IPS-NIHi7 (cell line): Measurements from ENCODE around the gene SAMD8.

Experiments used
- DNase-seq: peaks from one replicate; pipeline ENCODE4 v3.0.0; 2012; ENCODE audit warnings: mixed read lengths; ENCODE audit errors: extremely low spot score

The SAMD8 gene

DNA sequence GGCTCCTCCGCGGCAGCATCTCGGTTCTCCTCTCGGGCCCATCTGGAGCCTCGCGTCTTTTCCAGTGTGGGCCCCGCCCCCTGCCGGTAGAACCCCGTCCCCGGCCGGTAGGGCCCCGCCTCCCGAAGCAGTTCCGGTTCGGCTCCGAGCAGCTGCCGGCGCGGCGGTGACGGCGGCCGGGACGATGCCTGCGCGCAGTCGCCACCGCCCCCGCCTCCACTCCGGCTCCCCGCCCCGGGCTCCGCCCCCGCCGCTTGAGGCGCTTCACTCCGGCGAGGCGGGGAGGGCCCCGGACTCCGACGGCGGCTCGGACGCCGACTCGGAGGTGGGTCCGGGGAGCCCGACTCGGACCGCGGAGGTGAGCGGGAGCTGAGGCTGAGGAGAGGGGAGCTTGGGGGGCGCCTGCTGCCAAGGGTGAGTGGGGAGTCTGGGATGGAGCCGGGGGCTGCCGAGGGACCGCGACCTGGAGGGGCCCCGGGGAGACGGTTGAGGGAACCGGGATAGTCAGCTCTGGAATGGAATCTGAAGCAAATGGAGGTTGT is at the start of gene SAMD8:
Gene SAMD8, plus strand, starts transcription at position 292 of the 542 bp plus-strand sequence. CDS start 38,873 bp downstream, outside the sequence.
- DNase-seq, result peak; percentile 98

- no peak for DNase-seq
Measured at GRCh38 chr10:75061709-75062505, 49.5 kb upstream of the SAMD8 start.

DNA sequence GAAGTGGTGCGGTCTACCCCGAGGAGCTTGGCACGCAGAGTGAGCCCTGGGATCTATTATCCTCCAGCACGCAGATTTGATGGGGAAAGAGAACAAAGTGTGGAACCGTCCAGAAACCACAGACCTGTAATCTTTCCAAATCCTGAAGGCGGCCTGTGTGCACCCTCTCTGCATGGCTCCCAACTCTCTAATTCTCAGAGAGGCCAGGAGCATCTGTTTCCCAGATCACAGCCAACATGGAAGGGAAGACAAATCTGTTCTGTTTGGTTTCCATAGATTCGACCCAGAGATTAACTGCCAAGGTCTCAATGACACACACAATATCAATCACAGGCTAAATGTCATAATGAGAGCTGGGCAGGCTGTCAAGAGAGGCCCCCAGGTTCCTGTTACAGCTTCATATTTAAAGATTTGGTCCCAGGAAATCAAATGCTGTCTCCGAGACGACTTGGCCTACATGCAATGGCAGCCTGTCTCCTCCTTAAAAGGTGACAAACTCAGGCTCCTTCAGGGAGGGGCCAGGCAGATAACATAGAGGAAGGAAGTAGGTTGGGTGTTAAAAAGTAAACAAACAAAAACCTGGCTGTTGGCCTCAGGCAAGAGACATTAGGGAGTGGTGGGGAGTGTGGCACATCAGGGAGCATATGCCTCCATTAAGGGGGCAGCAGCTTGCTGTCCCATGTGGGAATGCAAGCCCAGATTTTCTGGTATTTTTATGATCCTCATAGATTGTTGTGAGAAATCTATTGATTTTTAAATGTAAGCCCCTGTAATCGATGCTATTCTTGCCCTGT is 48.8 kb upstream of the SAMD8 start:
- DNase-seq, result no peak

DNA sequence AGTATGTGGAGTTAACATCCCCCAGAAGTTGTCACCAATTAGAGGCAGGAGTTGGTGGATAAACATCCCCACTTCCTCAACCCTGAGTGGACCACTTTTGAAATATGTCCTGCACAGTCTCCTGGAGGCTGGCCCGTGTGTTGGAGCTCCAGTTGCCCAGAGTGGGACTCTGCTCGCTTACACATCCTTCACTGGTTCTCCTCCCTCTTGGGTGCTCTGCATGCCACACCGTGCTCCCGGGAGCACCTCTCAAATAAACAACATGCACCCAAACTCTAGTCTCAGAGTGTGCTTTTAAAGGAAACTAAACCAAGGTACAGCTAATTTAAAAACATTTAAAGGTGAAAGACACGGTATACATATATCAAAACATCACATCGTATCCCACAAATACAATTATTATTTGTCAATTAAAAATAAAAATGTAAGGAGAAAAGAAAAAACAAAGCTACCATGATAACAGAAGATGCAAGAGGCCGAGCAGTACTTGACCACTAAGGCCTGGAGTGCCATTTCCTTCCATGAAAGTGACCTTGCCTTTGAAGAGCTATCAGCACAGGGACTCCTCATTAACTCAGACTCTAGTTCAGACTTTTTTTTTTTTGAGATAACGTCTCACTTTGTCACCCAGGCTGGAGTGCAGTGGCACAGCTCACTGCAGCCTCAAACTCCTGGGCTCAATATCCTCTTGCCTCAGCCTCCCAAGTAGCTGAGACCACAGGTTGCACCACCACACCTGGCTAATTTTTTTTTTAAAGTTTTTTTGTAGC is 47.8 kb upstream of the SAMD8 start:
- DNase-seq, result no peak

GRCh38 chr10:75065076-75065475 is 46.4 kb upstream of the SAMD8 start:
- DNase-seq, result no peak

DNA sequence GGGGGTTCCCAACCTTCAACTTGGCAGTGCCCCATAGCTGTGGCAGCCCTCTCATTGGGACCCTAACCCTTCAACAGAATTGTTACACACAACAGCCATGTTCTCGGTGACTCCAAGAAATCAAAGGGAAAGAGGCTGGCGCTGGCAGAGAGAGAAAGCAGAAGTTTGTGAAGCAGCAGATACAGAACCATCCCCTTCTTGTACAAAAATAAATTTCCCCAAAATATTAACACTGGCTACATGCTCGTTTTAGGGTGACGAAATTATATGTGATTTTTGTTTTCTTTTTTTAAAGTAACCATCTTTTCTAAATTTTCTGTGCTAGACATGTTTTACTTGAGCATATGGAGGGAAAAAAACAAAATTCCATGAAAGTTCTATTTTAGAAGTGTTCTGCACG is 45.2 kb upstream of the SAMD8 start:
- no peak for DNase-seq

- no peak for DNase-seq
Measured at GRCh38 chr10:75067272-75067671, 44.2 kb upstream of the SAMD8 start.

- DNase-seq, result no peak
Measured at GRCh38 chr10:75068523-75068922, 42.9 kb upstream of the SAMD8 start.

- no peak for DNase-seq
Measured at GRCh38 chr10:75070476-75070875, 41.0 kb upstream of the SAMD8 start.

DNA sequence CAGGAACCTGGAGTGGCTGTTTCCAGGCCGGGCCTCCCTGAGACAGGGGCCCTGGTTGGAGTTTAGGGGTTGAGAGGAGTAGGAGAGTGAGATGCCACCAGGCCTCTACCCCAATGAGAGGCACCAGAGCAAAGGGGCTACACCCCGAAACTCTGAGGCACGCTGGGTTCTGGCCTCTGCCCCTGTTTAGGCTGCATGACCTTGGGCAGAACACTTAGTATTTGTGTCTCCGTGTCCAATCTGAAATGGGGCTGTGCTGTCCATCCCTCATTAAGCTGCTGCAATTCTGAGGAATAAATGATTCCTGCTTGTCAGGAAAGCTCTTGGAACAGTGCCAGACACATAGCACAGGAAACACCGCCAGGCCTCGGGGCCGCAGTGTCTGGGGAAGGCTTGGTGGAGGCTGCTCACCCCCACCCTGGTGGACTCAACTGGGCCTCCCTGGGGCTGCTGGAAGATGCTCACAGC is 40.5 kb upstream of the SAMD8 start:
- no peak for DNase-seq

GRCh38 chr10:75071756-75072155 is 39.7 kb upstream of the SAMD8 start:
- no peak for DNase-seq

DNA sequence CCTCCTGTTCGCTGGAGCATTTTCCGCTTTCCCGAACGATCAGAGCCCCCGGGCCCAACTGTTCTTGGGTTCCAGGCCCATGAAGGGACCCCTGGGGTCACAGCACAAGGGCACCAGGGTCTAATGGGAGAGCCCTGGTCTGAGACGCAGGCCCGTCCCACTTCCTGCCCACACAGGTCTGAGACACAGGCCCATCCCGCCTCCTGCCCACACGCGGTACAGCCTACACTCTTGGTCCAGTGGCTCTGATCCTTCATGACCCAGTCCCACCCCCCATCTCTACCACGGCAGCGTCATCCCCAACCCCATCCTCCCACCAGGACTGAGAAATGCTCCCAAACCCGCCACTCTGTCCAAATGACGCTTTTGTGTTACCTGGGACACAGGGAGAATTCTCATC is 38.7 kb upstream of the SAMD8 start:
- no peak for DNase-seq

DNA sequence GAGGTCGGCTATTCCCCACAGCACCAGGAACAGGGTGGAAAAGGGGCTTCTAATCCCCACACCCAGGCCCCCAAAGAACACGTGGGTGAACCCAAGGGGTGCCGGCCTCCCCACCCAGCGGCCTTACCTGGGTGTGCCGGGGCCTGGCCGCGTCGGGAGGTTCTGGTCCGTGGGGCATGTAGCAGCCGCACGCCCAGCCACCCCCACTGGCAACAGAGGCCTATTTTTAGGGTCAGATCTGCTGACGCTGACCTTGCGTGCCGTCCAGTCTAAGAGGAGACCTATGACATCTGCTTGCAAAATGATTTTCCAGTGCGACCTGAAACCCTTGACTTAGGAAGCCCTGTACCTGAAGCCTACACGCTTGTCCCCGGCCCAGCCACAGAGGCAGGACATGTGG is 38.0 kb upstream of the SAMD8 start:
- DNase-seq, result no peak

GRCh38 chr10:75074711-75075445 is 36.6 kb upstream of the SAMD8 start:
- no peak for DNase-seq

DNA sequence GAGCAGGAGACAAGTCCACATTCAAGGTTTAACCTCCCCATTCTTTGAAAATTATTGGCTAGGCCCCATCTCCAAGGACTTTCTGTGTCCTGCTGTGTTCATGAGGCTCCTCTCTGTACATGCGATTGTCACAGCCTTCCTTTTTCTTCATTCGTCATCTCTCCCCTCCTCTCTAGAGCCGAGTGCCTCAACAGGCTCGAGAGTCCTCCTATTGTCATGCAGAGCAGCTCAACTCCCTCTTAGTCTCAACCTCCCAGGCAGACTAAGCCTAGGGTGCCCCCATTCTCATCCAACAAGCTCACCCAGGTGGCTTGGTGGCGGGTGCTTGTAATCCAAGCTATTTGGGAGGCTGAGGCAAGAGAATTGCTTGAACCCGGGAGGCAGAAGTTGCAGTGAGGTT is 35.1 kb upstream of the SAMD8 start:
- DNase-seq, result no peak

- DNase-seq, result no peak
Measured at GRCh38 chr10:75079436-75080083, 31.9 kb upstream of the SAMD8 start.

DNA sequence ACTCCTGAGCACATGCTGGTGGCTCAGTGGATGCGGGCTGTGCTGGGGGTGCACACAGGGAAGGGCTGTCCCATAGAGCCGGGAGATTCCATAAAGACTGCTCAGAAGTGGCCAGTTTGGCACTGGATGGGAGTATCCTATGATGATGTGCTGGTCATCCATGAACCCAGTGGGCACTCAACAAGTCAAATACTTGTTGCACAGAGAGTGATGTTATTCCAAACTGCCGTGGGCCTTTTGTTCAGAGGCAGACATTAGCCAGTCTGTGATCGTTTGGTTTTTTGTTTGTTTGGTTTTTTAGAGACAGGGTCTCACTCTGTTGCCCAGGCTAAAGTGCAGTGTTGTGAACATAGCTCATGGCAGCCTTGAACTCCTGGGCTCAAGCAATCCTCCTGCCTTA is 30.9 kb upstream of the SAMD8 start:
- no peak for DNase-seq

DNA sequence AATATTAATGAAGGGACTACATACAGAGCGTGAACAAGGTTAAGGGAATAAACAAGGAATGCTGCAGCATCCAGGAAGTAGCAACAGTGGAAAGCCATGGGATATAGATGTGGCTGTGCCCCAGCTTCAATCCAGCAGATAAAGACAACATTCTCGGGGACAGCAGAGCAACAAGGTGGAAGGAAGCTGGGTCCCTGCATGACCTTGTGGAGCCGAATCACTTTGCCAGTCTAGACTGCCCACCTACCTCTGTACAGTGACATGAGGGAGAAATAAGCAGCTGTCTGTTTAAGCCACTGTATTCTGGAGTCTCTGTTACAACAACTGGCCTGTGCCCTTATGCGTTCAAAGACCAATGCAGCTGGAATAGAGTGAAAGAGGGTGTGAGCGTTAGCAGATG is 30.1 kb upstream of the SAMD8 start:
- DNase-seq, result no peak

DNA sequence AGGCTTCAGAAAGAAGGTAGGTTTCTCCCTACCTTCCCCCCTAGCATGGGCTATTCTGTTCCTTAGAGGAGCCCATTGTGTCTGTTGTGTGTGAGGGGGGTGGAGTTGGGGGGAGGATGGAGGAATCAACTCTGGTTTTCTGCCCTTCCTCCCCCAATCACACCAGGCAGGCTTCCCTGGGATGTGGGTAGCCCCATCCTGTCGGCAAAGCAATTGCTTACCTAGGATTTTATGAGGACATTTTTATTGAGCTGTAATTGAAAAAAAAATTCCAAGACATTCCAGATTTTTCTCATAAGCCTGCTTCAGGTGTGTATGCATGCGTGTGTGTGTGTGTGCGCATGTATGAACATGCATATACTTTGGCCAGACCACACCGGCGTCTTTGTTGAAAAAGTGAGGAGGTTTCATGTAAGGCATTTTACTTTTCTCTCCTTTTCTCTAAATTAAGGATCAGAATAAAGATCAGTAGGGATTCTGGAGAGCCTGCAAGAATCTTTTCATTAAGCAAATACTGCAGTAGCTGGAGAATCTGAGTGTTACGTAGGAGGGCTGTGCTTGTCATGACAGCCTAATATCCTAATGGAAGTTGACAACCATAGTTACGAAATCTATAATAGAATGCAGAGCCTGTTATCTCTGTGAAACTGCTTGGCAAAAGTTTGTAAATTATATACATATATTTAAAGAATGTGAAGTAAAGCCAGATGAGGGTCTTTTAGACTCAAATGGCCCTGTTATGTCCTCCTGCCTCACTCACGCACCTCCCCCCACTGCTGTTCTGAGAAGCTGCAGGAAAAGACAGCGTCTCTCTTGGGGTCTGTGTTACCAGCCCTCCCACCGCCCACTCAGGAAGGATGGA is 27.3 kb upstream of the SAMD8 start:
- DNase-seq, result no peak
